DND-41 (cell line): ENCODE data around the gene SPATA17.

Experiments
- EZH2 ChIP-seq: IDR thresholded peaks from 3 replicates; pipeline ENCODE4 v1.6.1; 2012; ENCODE audit warnings: borderline replicate concordance, low read depth, mild to moderate bottlenecking, moderate library complexity, low read length, inconsistent platforms; ENCODE audit not compliant: severe bottlenecking
- TF ChIP-seq, protein P1 (sequence below): IDR thresholded peaks from 2 replicates; pipeline ENCODE4 v1.5.1; 2012; ENCODE audit warnings: borderline replicate concordance, low read length, moderate library complexity, mild to moderate bottlenecking; ENCODE audit not compliant: poor library complexity, severe bottlenecking; ENCODE audit errors: extremely low read depth

DNA sequence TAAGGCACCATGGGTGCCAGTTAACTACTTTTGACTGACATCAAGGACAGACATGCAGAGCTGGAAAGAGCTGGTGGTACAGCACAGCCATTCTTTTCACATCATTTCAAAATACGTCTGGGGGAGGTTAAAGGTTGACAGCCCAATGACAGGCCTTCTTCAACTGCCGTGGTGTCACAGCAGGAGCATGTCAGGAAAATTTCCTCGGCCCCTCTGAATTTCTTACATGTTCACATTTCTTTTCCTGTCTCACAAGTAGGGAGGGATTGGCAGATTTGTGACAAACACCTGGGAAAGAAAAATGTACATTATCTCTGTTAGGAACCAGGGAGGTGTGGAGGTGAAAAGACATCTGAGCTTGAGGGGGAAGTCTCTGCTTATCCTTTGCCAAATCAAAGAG, 279.1 kb downstream of the SPATA17 start:
- TF ChIP-seq, protein P1, sequence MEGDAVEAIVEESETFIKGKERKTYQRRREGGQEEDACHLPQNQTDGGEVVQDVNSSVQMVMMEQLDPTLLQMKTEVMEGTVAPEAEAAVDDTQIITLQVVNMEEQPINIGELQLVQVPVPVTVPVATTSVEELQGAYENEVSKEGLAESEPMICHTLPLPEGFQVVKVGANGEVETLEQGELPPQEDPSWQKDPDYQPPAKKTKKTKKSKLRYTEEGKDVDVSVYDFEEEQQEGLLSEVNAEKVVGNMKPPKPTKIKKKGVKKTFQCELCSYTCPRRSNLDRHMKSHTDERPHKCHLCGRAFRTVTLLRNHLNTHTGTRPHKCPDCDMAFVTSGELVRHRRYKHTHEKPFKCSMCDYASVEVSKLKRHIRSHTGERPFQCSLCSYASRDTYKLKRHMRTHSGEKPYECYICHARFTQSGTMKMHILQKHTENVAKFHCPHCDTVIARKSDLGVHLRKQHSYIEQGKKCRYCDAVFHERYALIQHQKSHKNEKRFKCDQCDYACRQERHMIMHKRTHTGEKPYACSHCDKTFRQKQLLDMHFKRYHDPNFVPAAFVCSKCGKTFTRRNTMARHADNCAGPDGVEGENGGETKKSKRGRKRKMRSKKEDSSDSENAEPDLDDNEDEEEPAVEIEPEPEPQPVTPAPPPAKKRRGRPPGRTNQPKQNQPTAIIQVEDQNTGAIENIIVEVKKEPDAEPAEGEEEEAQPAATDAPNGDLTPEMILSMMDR: no peak
- no peak for TF ChIP-seq EZH2
